WTC11 (cell line): ENCODE data around the gene MYOF. TPM values are rescaled to one million over a fixed set of nuclear protein-coding genes. Genes with fewer than 3 reads are reported as not detected.

Source experiments
- ATAC-seq: fragments of 200-7000 bp; cut with Tn5 transposase; 2 replicates; pipeline ENCODE4 v1.10.0; 2021; ENCODE audit warnings: mild to moderate bottlenecking, moderate library complexity
- CTCF ChIA-PET: fragments of 300-600 bp; sonication (Branson Sonifier 250); formaldehyde crosslinking; loops from one replicate; lab custom pipeline; 2021; ENCODE audit warnings: antibody characterized with exemption; lab: Charles Lee
- POLR2A ChIA-PET: fragments of 350-600 bp; sonication (Branson Sonifier 250); formaldehyde crosslinking; loops from one replicate; lab custom pipeline; 2021; ENCODE audit warnings: antibody characterized with exemption; lab: Charles Lee
- DNase-seq: peaks from one replicate; pipeline ENCODE4 v3.0.0; 2021; ENCODE audit warnings: low spot score
- H3K27ac Mint-ChIP-seq: 2 replicates; pipeline ENCODE4 v1.8.0; 2021; ENCODE audit warnings: mixed read lengths
- H3K27me3 Mint-ChIP-seq: 2 replicates; pipeline ENCODE4 v1.8.0; 2021; ENCODE audit warnings: low read depth, mild to moderate bottlenecking, moderate library complexity, mixed read lengths
- H3K36me3 Mint-ChIP-seq: 2 replicates; pipeline ENCODE4 v1.8.0; 2021; ENCODE audit warnings: mixed read lengths
- H3K4me1 Mint-ChIP-seq: 2 replicates; pipeline ENCODE4 v1.8.0; 2022; ENCODE audit warnings: mixed read lengths
- H3K4me3 Mint-ChIP-seq: 2 replicates; pipeline ENCODE4 v1.8.0; 2021; ENCODE audit warnings: mild to moderate bottlenecking, moderate library complexity, mixed read lengths
- H3K9me3 Mint-ChIP-seq: 2 replicates; pipeline ENCODE4 v1.8.0; 2021; ENCODE audit warnings: mixed read lengths
- AFF4 ChIP-seq: sonication (generic); formaldehyde crosslinking; IDR thresholded peaks from 2 replicates; pipeline ENCODE4 v1.8.1; 2023; ENCODE audit warnings: mild to moderate bottlenecking, missing genetic modification reagents, borderline replicate concordance
- CTCF ChIP-seq: fragments of 200-600 bp; IDR thresholded peaks from 2 replicates; pipeline ENCODE4 v1.8.0; 2022; ENCODE audit warnings: antibody characterized with exemption
- E2F1 ChIP-seq: sonication (generic); formaldehyde crosslinking; IDR thresholded peaks from 2 replicates; pipeline ENCODE4 v1.8.0; 2022; ENCODE audit warnings: mild to moderate bottlenecking, missing genetic modification reagents
- E2F4 ChIP-seq: sonication (generic); formaldehyde crosslinking; IDR thresholded peaks from 2 replicates; pipeline ENCODE4 v1.8.1; 2022; ENCODE audit warnings: low read depth, mild to moderate bottlenecking, moderate library complexity, missing genetic modification reagents, borderline replicate concordance
- EMX1 ChIP-seq: fragments of 250-450 bp; sonication (Bioruptor Pico); IDR thresholded peaks from 2 replicates; pipeline ENCODE4 v1.8.0; 2021; ENCODE audit warnings: mild to moderate bottlenecking
- FOXP1 ChIP-seq: sonication (generic); formaldehyde crosslinking; IDR thresholded peaks from 2 replicates; pipeline ENCODE4 v1.8.0; 2022; ENCODE audit warnings: missing genetic modification reagents, mild to moderate bottlenecking, moderate library complexity, borderline replicate concordance
- IRF1 ChIP-seq: sonication (generic); formaldehyde crosslinking; IDR thresholded peaks from 2 replicates; pipeline ENCODE4 v1.8.0; 2023; ENCODE audit warnings: missing genetic modification reagents
- IRF2 ChIP-seq: sonication (generic); formaldehyde crosslinking; IDR thresholded peaks from 2 replicates; pipeline ENCODE4 v1.8.0; 2022; ENCODE audit warnings: low read depth, missing genetic modification reagents, borderline replicate concordance
- JUN ChIP-seq: sonication (generic); formaldehyde crosslinking; IDR thresholded peaks from 2 replicates; pipeline ENCODE4 v1.8.0; 2023; ENCODE audit warnings: mild to moderate bottlenecking, missing genetic modification reagents
- MYBL2 ChIP-seq: sonication (generic); formaldehyde crosslinking; IDR thresholded peaks from 2 replicates; pipeline ENCODE4 v1.8.1; 2023; ENCODE audit warnings: mild to moderate bottlenecking, moderate library complexity, missing genetic modification reagents
- SOX15 ChIP-seq: fragments of 250-450 bp; sonication (Bioruptor Pico); IDR thresholded peaks from 2 replicates; pipeline ENCODE4 v1.9.0; 2021; ENCODE audit warnings: mild to moderate bottlenecking
- STAT6 ChIP-seq: sonication (generic); formaldehyde crosslinking; conservative IDR thresholded peaks from 2 replicates; pipeline ENCODE4 v1.8.1; 2023; ENCODE audit warnings: mild to moderate bottlenecking, low read depth, missing genetic modification reagents, moderate library complexity
- TEAD1 ChIP-seq: sonication (generic); formaldehyde crosslinking; IDR thresholded peaks from 2 replicates; pipeline ENCODE4 v1.8.0; 2022; ENCODE audit warnings: mild to moderate bottlenecking, missing genetic modification reagents
- TP53 ChIP-seq: sonication (generic); formaldehyde crosslinking; IDR thresholded peaks from 2 replicates; pipeline ENCODE4 v1.8.1; 2023; ENCODE audit warnings: mild to moderate bottlenecking, missing genetic modification reagents
- ZBTB21 ChIP-seq: sonication (generic); formaldehyde crosslinking; IDR thresholded peaks from 2 replicates; pipeline ENCODE4 v1.8.1; 2023; ENCODE audit warnings: mild to moderate bottlenecking, missing genetic modification reagents, borderline replicate concordance
- ZBTB43 ChIP-seq: sonication (generic); formaldehyde crosslinking; IDR thresholded peaks from 2 replicates; pipeline ENCODE4 v1.8.1; 2023; ENCODE audit warnings: mild to moderate bottlenecking, missing genetic modification reagents
- ZNF263 ChIP-seq: sonication (generic); formaldehyde crosslinking; IDR thresholded peaks from 2 replicates; pipeline ENCODE4 v1.8.1; 2022; ENCODE audit warnings: low read depth, mild to moderate bottlenecking, moderate library complexity, missing genetic modification reagents
- ZNF416 ChIP-seq: fragments of 250-450 bp; sonication (Bioruptor Pico); IDR thresholded peaks from 2 replicates; pipeline ENCODE4 v1.9.0; 2021; ENCODE audit warnings: mild to moderate bottlenecking, inconsistent platforms
- ZNF423 ChIP-seq: fragments of 250-450 bp; sonication (Bioruptor Pico); IDR thresholded peaks from 2 replicates; pipeline ENCODE4 v2.1.2; 2022; ENCODE audit warnings: mild to moderate bottlenecking, moderate library complexity
- ZNF671 ChIP-seq: fragments of 250-450 bp; sonication (Bioruptor Pico); IDR thresholded peaks from 2 replicates; pipeline ENCODE4 v1.8.0; 2021; ENCODE audit warnings: mild to moderate bottlenecking
- total RNA-seq: library from RNA; stranded (reverse); gene quantifications from 3 replicates; pipeline ENCODE4 v1.2.3, GENCODE V29; 2021

The MYOF gene
- total RNA-seq, 1 experiment from 2014 or later, result 1.8 TPM

- H3K4me3 Mint-ChIP-seq, result no peak overlapping the region
- ATAC-seq (no peak), DNase-seq (no peak)
- H3K4me1 Mint-ChIP-seq, result peaks cover 16% of the 10 kb centered on the region
- H3K27ac Mint-ChIP-seq, result no peak overlapping the region
- no peaks in the 10 kb centered on the region for H3K27me3 Mint-ChIP-seq
- ChIA-PET POLR2A (interaction anchor here (0.6 kb wide), 2 partner anchors 58 to 74 kb away, joined by 3 to 4 read pairs; no protein-coding TSS in a partner anchor), CTCF (interaction anchor here (0.9 to 1.9 kb wide), 4 partner anchors 11 to 308 kb away, joined by 3 to 17 read pairs (median 7); partner anchors contain the start of gene MYOF)
- peaks cover 5% of the 10 kb centered on the region for H3K9me3 Mint-ChIP-seq
- TF ChIP-seq IRF2 (CRISPR knock-in tag) (no peak), TP53 (CRISPR knock-in tag) (no peak), ZNF263 (CRISPR knock-in tag) (no peak), ZNF416 (CRISPR knock-in tag) (no peak), EMX1 (CRISPR knock-in tag) (no peak), CTCF (no peak), ZBTB43 (CRISPR knock-in tag) (no peak), STAT6 (CRISPR knock-in tag) (no peak), JUN (no peak), ZNF423 (CRISPR knock-in tag) (no peak), ZNF671 (CRISPR knock-in tag) (no peak), E2F4 (no peak), AFF4 (CRISPR knock-in tag) (no peak)
- H3K36me3 Mint-ChIP-seq, result no peaks in the 10 kb centered on the region
Observed at GRCh38 chr10:93369588-93370164, 112.5 kb downstream of the MYOF start.

GRCh38 chr10:93368210-93368609 lies 113.9 kb downstream of the MYOF start:
- ATAC-seq (no peak), DNase-seq (no peak)
- Mint-ChIP-seq H3K27ac (no peak overlapping the region), H3K36me3 (no peaks in the 10 kb centered on the region), H3K27me3 (no peaks in the 10 kb centered on the region), H3K4me3 (no peak overlapping the region), H3K9me3 (no peaks in the 10 kb centered on the region), H3K4me1 (peaks cover 17% of the 10 kb centered on the region)
- POLR2A ChIA-PET, result no interaction called here
- CTCF ChIA-PET, result interaction anchor here (0.7 to 1.9 kb wide), 7 partner anchors 8 to 252 kb away, joined by 3 to 17 read pairs (median 4); partner anchors contain the start of gene MYOF
- TF ChIP-seq MYBL2 (CRISPR knock-in tag) (no peak), SOX15 (no peak), FOXP1 (CRISPR knock-in tag) (no peak), TEAD1 (no peak), ZBTB21 (CRISPR knock-in tag) (no peak), E2F1 (CRISPR knock-in tag) (no peak), IRF1 (no peak)
